ENCODE measurements around the gene CUX1. TPM values are rescaled to one million over a fixed set of nuclear protein-coding genes. Genes with fewer than 3 reads are reported as not detected.

The CUX1 gene
- total RNA-seq, 1 experiment from 2014 or later: 47.6 TPM

- intact Hi-C loops (cut with micrococcal nuclease): no loop called here
- ChIA-PET POLR2A (no interaction called here), CTCF (interaction anchor here (0.6 to 0.7 kb wide), 2 partner anchors 47 to 214 kb away, joined by 3 read pairs; no protein-coding TSS in a partner anchor)
- Mint-ChIP-seq H3K27ac (ENCODE audit: low read depth, unreplicated experiment) (no peak overlapping the region), H3K4me3 (ENCODE audit: unreplicated experiment) (no peak overlapping the region), H3K36me3 (ENCODE audit: insufficient read depth, unreplicated experiment) (peaks cover 12% of the 10 kb centered on the region), H3K27me3 (ENCODE audit: insufficient read depth, unreplicated experiment) (no peaks in the 10 kb centered on the region), H3K4me1 (ENCODE audit: insufficient read depth, unreplicated experiment) (no peaks in the 10 kb centered on the region), H3K9me3 (ENCODE audit: unreplicated experiment) (no peaks in the 10 kb centered on the region)
- no peak for TF ChIP-seq CTCF (IDR thresholded peaks at IDR 0.05; ENCODE audit: unreplicated experiment)
- DNase-seq (ENCODE audit: unreplicated experiment): no peak
- no TSS peak for BruUV-seq (replicated peaks)
Measured at GRCh38 chr7:101902680-101903514, 85.5 kb downstream of the CUX1 start.

- no peak overlapping the region for H3K27ac Mint-ChIP-seq (ENCODE audit: low read depth, unreplicated experiment)
- DNase-seq (ENCODE audit: unreplicated experiment): no peak
- intact Hi-C loops (cut with micrococcal nuclease): no loop called here
- ChIA-PET POLR2A (no interaction called here), CTCF (interaction anchor here (0.6 to 0.7 kb wide), 4 partner anchors 47 to 215 kb away, joined by 3 read pairs; no protein-coding TSS in a partner anchor)
- H3K9me3 Mint-ChIP-seq (ENCODE audit: unreplicated experiment): no peaks in the 10 kb centered on the region
- no peaks in the 10 kb centered on the region for H3K27me3 Mint-ChIP-seq (ENCODE audit: insufficient read depth, unreplicated experiment)
- no peak overlapping the region for H3K4me3 Mint-ChIP-seq (ENCODE audit: unreplicated experiment)
- no peaks in the 10 kb centered on the region for H3K4me1 Mint-ChIP-seq (ENCODE audit: insufficient read depth, unreplicated experiment)
- no TSS peak for BruUV-seq (replicated peaks)
- no peak for TF ChIP-seq CTCF (IDR thresholded peaks at IDR 0.05; ENCODE audit: unreplicated experiment)
- peaks cover 12% of the 10 kb centered on the region for H3K36me3 Mint-ChIP-seq (ENCODE audit: insufficient read depth, unreplicated experiment)
Measured at GRCh38 chr7:101903515-101903868, 86.1 kb downstream of the CUX1 start.

GRCh38 chr7:101904019-101904418, 86.6 kb downstream of the CUX1 start:
- intact Hi-C loops (cut with micrococcal nuclease): no loop called here
- TF ChIP-seq CTCF (IDR thresholded peaks at IDR 0.05; ENCODE audit: unreplicated experiment): no peak
- Mint-ChIP-seq H3K27me3 (ENCODE audit: insufficient read depth, unreplicated experiment) (no peaks in the 10 kb centered on the region), H3K4me1 (ENCODE audit: insufficient read depth, unreplicated experiment) (no peaks in the 10 kb centered on the region), H3K27ac (ENCODE audit: low read depth, unreplicated experiment) (no peak overlapping the region), H3K9me3 (ENCODE audit: unreplicated experiment) (no peaks in the 10 kb centered on the region), H3K4me3 (ENCODE audit: unreplicated experiment) (no peak overlapping the region), H3K36me3 (ENCODE audit: insufficient read depth, unreplicated experiment) (peaks cover 12% of the 10 kb centered on the region)
- ChIA-PET CTCF (interaction anchor here (0.6 to 0.7 kb wide), 3 partner anchors 84 to 215 kb away, joined by 3 read pairs; no protein-coding TSS in a partner anchor), POLR2A (interaction anchor here (0.6 kb wide), 1 partner anchor 886 kb away, joined by 5 read pairs; no protein-coding TSS in a partner anchor)
- no TSS peak for BruUV-seq (replicated peaks)
- no peak for DNase-seq (ENCODE audit: unreplicated experiment)

GRCh38 chr7:101905203-101905865, 87.9 kb downstream of the CUX1 start:
- BruUV-seq (replicated peaks): no TSS peak
- no peaks in the 10 kb centered on the region for H3K27me3 Mint-ChIP-seq (ENCODE audit: insufficient read depth, unreplicated experiment)
- ChIA-PET POLR2A (interaction anchor here (0.6 kb wide), 1 partner anchor 16 kb away, joined by 3 read pairs; no protein-coding TSS in a partner anchor), CTCF (interaction anchor here (0.6 kb wide), 1 partner anchor 1418 kb away, joined by 3 read pairs; no protein-coding TSS in a partner anchor)
- H3K4me3 Mint-ChIP-seq (ENCODE audit: unreplicated experiment): no peak overlapping the region
- peaks cover 7% of the 10 kb centered on the region for H3K36me3 Mint-ChIP-seq (ENCODE audit: insufficient read depth, unreplicated experiment)
- DNase-seq (ENCODE audit: unreplicated experiment): no peak
- H3K4me1 Mint-ChIP-seq (ENCODE audit: insufficient read depth, unreplicated experiment): no peaks in the 10 kb centered on the region
- H3K27ac Mint-ChIP-seq (ENCODE audit: low read depth, unreplicated experiment): no peak overlapping the region
- no peak for TF ChIP-seq CTCF (IDR thresholded peaks at IDR 0.05; ENCODE audit: unreplicated experiment)
- H3K9me3 Mint-ChIP-seq (ENCODE audit: unreplicated experiment): no peaks in the 10 kb centered on the region
- intact Hi-C loops (cut with micrococcal nuclease): no loop called here
